HG03108 (cell line): Measurements from ENCODE around the gene DGAT2.

Source experiments
- ATAC-seq: cut with Tn5 transposase; IDR thresholded peaks from one replicate; pipeline ENCODE4 v1.9.1; 2021; ENCODE audit warnings: moderate library complexity; ENCODE audit not compliant: unreplicated experiment

DGAT2 gene

GRCh38 chr11:75800136-75800675 is 31.6 kb downstream of the DGAT2 start:
- no peak for ATAC-seq

DNA sequence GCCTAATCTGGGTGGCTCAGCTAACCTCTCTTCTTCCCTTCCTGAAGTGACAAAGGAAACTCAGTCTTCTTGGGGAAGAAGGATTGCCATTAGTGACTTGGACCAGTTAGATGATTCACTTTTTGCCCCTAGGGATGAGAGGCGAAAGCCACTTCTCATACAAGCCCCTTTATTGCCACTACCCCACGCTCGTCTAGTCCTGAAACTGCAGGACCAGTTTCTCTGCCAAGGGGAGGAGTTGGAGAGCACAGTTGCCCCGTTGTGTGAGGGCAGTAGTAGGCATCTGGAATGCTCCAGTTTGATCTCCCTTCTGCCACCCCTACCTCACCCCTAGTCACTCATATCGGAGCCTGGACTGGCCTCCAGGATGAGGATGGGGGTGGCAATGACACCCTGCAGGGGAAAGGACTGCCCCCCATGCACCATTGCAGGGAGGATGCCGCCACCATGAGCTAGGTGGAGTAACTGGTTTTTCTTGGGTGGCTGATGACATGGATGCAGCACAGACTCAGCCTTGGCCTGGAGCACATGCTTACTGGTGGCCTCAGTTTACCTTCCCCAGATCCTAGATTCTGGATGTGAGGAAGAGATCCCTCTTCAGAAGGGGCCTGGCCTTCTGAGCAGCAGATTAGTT is 32.3 kb downstream of the DGAT2 start:
- no peak for ATAC-seq

DNA sequence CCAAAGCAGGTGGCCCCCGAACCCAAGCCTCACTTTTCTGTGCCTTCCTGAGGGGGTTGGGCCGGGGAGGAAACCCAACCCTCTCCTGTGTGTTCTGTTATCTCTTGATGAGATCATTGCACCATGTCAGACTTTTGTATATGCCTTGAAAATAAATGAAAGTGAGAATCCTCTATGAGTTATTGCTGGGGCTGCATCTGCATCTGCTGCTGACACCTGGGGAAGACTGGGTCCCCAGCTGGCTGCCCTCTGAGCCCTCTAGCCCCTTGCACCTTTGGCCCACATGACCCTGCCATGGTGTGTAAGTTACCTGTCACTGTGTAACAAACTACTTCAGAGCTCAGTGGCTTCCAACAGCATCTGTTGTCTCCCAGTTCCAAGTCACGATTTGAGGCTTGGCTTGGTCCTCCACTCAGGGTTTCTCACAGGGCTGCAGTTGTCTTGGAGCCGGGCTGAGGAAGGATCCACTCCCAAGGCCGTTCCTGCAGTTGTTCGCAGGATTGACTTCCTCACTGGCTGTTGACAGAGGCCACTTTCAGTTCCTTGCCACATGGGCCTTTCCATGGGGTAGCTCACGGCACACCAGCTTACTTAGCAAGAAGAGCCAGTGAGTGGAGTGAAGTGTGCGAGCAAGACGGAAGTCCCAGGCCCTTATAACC is 32.9 kb downstream of the DGAT2 start:
- ATAC-seq, result no peak

GRCh38 chr11:75802021-75802912 is 33.7 kb downstream of the DGAT2 start:
- ATAC-seq, result no peak

- ATAC-seq, result peak; percentile 50
Observed at GRCh38 chr11:75802913-75803820, 34.6 kb downstream of the DGAT2 start.

- ATAC-seq, result no peak
Observed at GRCh38 chr11:75809111-75809510, 40.5 kb downstream of the DGAT2 start.

DNA sequence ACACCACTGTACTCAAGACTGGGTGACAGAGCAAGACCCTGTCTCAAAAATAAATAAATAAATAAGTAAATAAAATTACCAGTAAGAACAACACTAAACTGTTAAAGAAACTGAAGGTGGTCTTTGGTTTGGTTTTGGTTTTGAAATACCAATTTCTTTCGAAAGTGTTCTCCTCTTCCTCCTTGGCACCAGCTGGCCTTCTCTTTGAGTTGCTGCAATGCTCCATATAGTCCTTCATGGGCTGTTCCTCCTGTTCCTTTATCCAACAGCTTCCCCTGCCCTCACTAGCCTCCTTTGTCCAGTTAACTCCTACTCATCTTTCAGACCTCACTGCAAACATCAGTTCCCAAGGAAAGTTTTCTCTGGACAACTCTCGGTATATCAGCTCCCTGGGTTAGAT is 41.4 kb downstream of the DGAT2 start:
- no peak for ATAC-seq

GRCh38 chr11:75810637-75811390 is 42.2 kb downstream of the DGAT2 start:
- no peak for ATAC-seq

DNA sequence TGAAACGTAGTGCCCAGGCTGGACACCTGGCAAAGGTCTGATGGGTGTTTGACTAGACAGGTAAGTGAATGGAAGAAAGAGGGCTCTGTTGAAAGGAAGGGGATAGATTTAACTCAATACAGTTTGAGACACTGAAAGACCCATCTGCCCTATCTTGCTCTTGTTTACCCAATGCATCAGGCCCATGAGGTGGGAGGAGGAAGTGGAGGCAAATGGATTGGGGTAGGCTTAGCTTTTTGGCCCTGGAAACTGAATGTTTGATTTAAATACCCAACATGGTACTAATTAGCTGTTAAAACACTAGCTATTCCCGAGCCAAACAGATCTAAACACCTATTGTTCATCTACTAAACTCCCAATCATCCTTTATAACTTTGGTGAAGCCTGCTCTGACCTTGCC is 42.9 kb downstream of the DGAT2 start:
- no peak for ATAC-seq

DNA sequence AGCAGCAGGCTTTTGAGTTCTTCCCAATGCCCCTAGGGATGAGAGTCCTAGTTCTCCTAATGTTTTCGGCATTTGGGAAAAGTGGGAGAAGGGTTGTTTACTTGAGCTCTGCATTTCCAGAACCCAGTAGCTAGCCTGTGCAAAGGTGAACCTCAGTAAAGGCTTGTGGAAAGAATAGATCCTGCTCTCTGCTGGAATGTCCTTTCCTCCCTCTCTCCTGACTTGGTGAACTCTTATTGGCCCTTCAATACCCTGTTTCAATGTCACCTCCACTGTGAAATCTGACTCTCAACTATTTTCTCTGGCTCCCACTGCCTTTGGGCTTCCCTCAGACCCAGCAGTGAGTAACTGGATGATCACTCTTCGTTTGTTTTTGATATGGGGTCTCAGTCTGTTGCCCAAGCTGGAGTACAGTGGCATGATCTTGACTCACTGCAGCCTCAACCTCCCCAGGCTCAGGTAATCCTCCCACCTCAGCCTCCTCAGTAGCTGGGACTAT is 44.0 kb downstream of the DGAT2 start:
- no peak for ATAC-seq

DNA sequence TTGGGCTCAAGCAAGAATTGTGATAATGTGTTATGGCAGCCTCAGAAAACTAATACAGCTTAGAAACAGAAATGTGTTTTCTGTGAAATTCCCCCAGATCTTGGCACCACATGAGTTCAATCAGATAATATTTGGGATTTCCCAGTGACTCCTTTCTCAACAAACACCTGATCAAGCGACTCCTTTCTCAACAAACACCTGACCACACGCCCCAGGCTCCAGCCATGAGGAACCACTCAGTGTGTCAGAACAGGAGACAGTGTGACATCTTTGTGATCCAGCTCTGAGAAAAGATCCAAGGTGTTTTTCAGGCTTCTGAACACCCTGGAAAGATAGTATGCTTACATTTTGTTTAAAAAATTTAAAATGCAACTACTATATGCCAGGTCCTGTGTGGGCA is 44.5 kb downstream of the DGAT2 start:
- ATAC-seq, result no peak

GRCh38 chr11:75813622-75814039 is 45.1 kb downstream of the DGAT2 start:
- no peak for ATAC-seq

DNA sequence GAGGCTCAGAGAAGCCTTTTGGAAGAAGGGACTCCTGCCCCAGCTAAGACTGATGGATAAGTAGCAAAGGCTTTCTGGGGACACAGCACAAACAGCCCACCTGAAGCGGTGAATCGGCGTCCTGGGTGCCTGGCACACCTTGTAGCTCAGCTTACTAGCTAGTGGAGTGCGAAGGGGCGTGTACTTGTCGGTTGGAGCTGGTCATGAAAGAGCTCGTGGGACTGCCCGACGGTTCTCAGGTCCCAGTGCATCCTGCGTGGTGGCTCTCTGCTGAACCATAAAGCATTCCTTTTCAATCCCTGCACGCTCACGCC is 45.7 kb downstream of the DGAT2 start:
- peak; percentile 11 for ATAC-seq

DNA sequence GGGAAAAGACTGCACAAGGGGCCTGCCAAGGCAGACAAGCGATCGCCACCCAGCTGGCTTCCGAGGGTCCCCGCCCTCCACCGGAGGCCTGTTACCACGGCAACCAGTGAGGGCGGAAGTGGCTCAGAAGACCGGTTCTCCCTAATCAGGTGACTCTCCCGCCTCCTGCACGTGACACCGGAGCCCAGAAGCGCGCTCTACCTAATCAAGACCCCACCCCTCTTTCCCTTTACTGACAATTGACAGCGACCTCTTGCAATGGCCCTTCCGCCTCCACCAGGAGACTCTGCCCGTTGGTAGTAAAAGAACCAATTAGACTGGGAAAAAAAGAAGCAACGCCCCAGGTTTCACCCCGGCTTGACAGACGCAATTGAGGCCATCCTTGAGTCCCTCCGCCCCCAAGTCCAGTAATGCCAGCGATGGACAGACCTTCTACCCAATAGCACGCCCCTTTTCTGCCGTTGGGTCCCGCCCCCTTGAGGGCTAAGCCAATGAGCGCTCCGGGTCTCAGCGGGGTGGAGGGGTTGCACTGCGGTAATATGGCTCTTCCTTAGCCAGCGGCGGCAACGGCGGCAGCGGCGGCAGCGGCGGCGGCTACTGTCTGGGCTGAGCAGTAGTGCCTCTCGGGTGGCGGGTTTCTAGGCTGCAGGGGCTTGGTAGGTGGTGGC is 46.2 kb downstream of the DGAT2 start, which contains the start of gene UVRAG:
UVRAG (plus strand) TSS at position 534 of the 668 bp plus-strand sequence. CDS start 198 bp downstream, outside the sequence.
- ATAC-seq, result peak; percentile 76

DNA sequence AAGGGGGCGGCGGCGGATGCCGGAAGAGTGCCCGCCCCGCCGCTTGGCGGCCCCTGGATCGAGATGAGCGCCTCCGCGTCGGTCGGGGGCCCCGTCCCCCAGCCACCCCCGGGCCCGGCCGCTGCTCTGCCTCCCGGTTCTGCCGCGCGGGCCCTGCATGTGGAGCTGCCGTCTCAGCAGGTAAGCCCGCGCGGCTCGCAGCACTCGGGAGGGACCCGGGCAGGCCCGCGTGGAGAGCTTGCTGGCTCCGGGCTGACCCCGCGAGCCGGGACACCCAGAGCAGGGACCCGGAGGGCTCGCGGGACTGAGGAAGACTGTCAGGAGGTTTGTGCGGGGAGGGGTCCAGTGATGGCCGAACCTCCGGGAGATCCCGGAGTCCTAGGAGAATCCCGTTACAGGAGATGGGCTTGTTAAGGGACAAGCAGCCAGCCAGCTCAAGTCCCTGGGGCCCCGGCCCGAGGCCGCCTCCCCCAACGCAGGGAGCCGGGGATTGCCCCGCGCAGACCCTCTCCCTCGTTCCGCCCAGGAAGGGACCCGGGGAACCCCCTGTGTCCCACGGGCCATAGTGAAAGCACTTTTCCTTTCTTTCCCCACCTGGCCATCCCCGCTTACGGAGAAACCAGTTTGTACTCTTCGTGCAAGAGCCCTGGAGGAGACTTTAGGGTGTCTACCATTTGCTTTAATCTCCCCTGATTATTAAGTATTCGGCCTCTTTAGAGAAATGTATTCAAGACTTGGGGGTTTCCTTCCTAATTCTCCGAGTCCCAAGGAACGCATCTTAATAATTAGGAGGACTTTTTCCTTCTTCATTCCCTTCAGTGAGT is 47.0 kb downstream of the DGAT2 start:
- peak; percentile 17 for ATAC-seq

- no peak for ATAC-seq
Observed at GRCh38 chr11:75816561-75817239, 48.1 kb downstream of the DGAT2 start.

GRCh38 chr11:75820645-75821044 is 52.1 kb downstream of the DGAT2 start:
- no peak for ATAC-seq

DNA sequence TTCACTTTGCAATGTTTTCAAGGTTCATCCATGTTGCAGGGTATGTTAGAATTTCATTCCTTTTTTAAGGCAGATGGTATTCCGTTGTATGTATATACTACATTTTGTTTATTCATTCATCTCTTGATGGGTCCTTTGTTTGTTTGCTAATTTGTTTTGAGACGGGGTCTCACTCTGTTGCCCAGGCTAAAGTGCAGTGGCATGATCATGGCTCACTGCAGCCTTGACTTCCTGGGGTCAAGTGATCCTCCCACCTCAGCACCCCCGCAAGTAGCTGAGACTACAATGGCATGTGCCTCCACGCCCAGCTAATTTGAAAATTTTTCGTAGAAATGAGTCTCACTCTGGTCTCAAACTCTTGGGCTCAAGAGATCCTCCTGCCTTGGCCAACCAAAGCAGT is 52.6 kb downstream of the DGAT2 start:
- no peak for ATAC-seq
